Measurements from ENCODE around the gene SPTBN1. TPM values are rescaled to one million over a fixed set of nuclear protein-coding genes. Genes with fewer than 3 reads are reported as not detected.

Gene SPTBN1
- total and polyA plus RNA-seq, 2 of the 13 experiments (the other 11 are each of a cell fraction or from before 2014, with no cell fraction given), result 123 to 299 TPM

DNA sequence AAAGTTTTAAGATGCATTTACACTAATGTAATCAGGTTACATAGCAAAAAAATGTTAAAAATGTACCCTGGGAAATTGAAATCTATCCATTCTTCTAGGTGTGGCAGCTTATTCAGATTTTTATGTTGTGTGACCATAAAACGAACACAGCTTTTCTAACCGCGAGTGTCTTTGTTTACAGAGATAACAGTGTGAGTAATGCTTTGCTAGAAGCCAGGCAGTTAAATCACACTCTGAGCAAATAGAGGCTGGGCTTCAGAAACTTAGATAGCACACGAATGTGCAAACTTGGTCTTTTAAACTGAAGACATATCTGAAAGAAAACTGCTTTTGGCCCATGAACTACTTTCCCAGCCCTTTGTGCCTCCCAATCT, 116.1 kb downstream of the SPTBN1 start (continued):
- TF ChIP-seq, protein P1, sequence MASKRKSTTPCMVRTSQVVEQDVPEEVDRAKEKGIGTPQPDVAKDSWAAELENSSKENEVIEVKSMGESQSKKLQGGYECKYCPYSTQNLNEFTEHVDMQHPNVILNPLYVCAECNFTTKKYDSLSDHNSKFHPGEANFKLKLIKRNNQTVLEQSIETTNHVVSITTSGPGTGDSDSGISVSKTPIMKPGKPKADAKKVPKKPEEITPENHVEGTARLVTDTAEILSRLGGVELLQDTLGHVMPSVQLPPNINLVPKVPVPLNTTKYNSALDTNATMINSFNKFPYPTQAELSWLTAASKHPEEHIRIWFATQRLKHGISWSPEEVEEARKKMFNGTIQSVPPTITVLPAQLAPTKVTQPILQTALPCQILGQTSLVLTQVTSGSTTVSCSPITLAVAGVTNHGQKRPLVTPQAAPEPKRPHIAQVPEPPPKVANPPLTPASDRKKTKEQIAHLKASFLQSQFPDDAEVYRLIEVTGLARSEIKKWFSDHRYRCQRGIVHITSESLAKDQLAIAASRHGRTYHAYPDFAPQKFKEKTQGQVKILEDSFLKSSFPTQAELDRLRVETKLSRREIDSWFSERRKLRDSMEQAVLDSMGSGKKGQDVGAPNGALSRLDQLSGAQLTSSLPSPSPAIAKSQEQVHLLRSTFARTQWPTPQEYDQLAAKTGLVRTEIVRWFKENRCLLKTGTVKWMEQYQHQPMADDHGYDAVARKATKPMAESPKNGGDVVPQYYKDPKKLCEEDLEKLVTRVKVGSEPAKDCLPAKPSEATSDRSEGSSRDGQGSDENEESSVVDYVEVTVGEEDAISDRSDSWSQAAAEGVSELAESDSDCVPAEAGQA (IDR thresholded peaks at IDR 0.05; ENCODE audit: low read depth), result peak; percentile 49; the same call in 1 of the 2 replicates
- TF ChIP-seq, protein P1 (CRISPR knock-in tag; IDR thresholded peaks at IDR 0.05; ENCODE audit: borderline replicate concordance), result no peak
- TF ChIP-seq, protein P2, sequence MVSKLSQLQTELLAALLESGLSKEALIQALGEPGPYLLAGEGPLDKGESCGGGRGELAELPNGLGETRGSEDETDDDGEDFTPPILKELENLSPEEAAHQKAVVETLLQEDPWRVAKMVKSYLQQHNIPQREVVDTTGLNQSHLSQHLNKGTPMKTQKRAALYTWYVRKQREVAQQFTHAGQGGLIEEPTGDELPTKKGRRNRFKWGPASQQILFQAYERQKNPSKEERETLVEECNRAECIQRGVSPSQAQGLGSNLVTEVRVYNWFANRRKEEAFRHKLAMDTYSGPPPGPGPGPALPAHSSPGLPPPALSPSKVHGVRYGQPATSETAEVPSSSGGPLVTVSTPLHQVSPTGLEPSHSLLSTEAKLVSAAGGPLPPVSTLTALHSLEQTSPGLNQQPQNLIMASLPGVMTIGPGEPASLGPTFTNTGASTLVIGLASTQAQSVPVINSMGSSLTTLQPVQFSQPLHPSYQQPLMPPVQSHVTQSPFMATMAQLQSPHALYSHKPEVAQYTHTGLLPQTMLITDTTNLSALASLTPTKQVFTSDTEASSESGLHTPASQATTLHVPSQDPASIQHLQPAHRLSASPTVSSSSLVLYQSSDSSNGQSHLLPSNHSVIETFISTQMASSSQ (IDR thresholded peaks at IDR 0.05; ENCODE audit: low read depth), result peak; percentile 72
- TF ChIP-seq, protein P2 (CRISPR knock-in tag; IDR thresholded peaks at IDR 0.05; ENCODE audit: borderline replicate concordance), result peak; percentile 66; the same call in 1 of the 2 replicates
- TF ChIP-seq, protein P3, sequence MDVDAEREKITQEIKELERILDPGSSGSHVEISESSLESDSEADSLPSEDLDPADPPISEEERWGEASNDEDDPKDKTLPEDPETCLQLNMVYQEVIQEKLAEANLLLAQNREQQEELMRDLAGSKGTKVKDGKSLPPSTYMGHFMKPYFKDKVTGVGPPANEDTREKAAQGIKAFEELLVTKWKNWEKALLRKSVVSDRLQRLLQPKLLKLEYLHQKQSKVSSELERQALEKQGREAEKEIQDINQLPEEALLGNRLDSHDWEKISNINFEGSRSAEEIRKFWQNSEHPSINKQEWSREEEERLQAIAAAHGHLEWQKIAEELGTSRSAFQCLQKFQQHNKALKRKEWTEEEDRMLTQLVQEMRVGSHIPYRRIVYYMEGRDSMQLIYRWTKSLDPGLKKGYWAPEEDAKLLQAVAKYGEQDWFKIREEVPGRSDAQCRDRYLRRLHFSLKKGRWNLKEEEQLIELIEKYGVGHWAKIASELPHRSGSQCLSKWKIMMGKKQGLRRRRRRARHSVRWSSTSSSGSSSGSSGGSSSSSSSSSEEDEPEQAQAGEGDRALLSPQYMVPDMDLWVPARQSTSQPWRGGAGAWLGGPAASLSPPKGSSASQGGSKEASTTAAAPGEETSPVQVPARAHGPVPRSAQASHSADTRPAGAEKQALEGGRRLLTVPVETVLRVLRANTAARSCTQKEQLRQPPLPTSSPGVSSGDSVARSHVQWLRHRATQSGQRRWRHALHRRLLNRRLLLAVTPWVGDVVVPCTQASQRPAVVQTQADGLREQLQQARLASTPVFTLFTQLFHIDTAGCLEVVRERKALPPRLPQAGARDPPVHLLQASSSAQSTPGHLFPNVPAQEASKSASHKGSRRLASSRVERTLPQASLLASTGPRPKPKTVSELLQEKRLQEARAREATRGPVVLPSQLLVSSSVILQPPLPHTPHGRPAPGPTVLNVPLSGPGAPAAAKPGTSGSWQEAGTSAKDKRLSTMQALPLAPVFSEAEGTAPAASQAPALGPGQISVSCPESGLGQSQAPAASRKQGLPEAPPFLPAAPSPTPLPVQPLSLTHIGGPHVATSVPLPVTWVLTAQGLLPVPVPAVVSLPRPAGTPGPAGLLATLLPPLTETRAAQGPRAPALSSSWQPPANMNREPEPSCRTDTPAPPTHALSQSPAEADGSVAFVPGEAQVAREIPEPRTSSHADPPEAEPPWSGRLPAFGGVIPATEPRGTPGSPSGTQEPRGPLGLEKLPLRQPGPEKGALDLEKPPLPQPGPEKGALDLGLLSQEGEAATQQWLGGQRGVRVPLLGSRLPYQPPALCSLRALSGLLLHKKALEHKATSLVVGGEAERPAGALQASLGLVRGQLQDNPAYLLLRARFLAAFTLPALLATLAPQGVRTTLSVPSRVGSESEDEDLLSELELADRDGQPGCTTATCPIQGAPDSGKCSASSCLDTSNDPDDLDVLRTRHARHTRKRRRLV (CRISPR knock-in tag; IDR thresholded peaks at IDR 0.05), result no peak
- no peak for TF ChIP-seq PRPF4 (IDR thresholded peaks at IDR 0.05; ENCODE audit: low read depth, low read length, poor library complexity, severe bottlenecking)
- TF ChIP-seq CBX1 (IDR thresholded peaks at IDR 0.05; ENCODE audit: low read depth), result no peak
- TF ChIP-seq, protein P4, sequence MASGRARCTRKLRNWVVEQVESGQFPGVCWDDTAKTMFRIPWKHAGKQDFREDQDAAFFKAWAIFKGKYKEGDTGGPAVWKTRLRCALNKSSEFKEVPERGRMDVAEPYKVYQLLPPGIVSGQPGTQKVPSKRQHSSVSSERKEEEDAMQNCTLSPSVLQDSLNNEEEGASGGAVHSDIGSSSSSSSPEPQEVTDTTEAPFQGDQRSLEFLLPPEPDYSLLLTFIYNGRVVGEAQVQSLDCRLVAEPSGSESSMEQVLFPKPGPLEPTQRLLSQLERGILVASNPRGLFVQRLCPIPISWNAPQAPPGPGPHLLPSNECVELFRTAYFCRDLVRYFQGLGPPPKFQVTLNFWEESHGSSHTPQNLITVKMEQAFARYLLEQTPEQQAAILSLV (CRISPR knock-in tag; IDR thresholded peaks at IDR 0.05; ENCODE audit: borderline replicate concordance), result no peak
